Activated CD4-positive, alpha-beta memory T cell treated with anti-CD3 and anti-CD28 coated beads for 36 hours (primary cell): ENCODE results near the gene C17orf78. TPM values are rescaled to one million over a fixed set of nuclear protein-coding genes. Genes with fewer than 3 reads are reported as not detected.
"Not testable (repeated sequence)": the region's sequence is repeated elsewhere in the genome, so short reads cannot be mapped to it uniquely, and the experiment has no call there.

Experiments used
- CTCF ChIA-PET: fragments of 350-600 bp; sonication (Branson Sonifier 250); formaldehyde crosslinking; loops from one replicate; lab custom pipeline; 2021; ENCODE audit warnings: antibody characterized with exemption, inconsistent platforms; lab: Charles Lee
- POLR2A ChIA-PET: fragments of 350-600 bp; sonication (Branson Sonifier 250); formaldehyde crosslinking; loops from one replicate; lab custom pipeline; 2021; ENCODE audit warnings: antibody characterized with exemption; lab: Charles Lee
- DNase-seq: peaks from one replicate; pipeline ENCODE4 v3.0.0-alpha.2; 2020
- H3K27ac Mint-ChIP-seq: one replicate; pipeline ENCODE4 v1.8.0; 2021; ENCODE audit warnings: mixed read lengths
- H3K27me3 Mint-ChIP-seq: one replicate; pipeline ENCODE4 v1.8.0; 2021; ENCODE audit warnings: mixed read lengths
- H3K36me3 Mint-ChIP-seq: one replicate; pipeline ENCODE4 v1.8.0; 2021; ENCODE audit warnings: mixed read lengths
- H3K4me1 Mint-ChIP-seq: one replicate; pipeline ENCODE4 v1.8.0; 2021; ENCODE audit warnings: low read depth, mixed read lengths
- H3K4me3 Mint-ChIP-seq: one replicate; pipeline ENCODE4 v1.8.0; 2021; ENCODE audit warnings: mild to moderate bottlenecking, mixed read lengths
- H3K9me3 Mint-ChIP-seq: one replicate; pipeline ENCODE4 v1.8.0; 2021; ENCODE audit warnings: mixed read lengths
- intact Hi-C: fragments of 100-400 bp; cut with micrococcal nuclease; formaldehyde crosslinking; loops from one replicate; pipeline ENCODE4 v1.15.1; 2023
- total RNA-seq, 2 experiments: library from RNA; stranded (reverse); gene quantifications; one replicate each; pipeline ENCODE4 v1.2.3, GENCODE V29; 2021

Gene C17orf78
- total RNA-seq = not detected

DNA sequence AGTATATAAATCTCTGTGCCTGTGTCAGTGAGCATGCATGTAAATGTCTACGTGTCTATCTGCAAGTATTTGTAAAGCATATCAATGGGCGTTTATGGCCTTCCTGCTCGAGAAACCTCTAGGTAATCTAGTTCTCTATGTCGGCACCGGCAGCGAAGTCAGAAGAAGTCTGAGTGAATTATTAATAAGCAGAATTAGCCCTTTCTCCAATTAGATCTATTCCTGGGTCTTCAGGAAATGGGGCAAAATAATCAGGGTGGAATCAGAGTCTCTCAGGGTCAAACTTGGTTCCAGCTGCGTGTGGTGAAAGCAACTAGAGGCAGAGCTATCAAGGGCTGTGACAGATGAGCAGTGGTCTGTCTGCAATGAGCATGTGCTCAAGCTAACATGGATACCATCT, at the start of gene C17orf78:
C17orf78 (plus strand) TSS at position 280 of the 400 bp plus-strand sequence; CDS start at position 388, 108 bp downstream.
- Mint-ChIP-seq H3K9me3 (no peaks in the 10 kb centered on the region), H3K36me3 (no peaks in the 10 kb centered on the region), H3K4me3 (no peak within 1 kb of the TSS), H3K27ac (no peak within 1 kb of the TSS), H3K4me1 (peaks cover 6% of the 10 kb centered on the region), H3K27me3 (no peaks in the 10 kb centered on the region)
- DNase-seq = no peak
- POLR2A ChIA-PET = interaction anchor here (0.6 kb wide), 1 partner anchor 226 kb away, joined by 3 read pairs; no protein-coding TSS in a partner anchor
- intact Hi-C loops = loop anchor here (10.0 kb wide), 1 partner anchor 751 kb away; no protein-coding TSS in a partner anchor
- CTCF ChIA-PET = interaction anchor here (0.7 to 3.9 kb wide), 7 partner anchors 12 to 1230 kb away, joined by 4 to 41 read pairs (median 11); no protein-coding TSS in a partner anchor

DNA sequence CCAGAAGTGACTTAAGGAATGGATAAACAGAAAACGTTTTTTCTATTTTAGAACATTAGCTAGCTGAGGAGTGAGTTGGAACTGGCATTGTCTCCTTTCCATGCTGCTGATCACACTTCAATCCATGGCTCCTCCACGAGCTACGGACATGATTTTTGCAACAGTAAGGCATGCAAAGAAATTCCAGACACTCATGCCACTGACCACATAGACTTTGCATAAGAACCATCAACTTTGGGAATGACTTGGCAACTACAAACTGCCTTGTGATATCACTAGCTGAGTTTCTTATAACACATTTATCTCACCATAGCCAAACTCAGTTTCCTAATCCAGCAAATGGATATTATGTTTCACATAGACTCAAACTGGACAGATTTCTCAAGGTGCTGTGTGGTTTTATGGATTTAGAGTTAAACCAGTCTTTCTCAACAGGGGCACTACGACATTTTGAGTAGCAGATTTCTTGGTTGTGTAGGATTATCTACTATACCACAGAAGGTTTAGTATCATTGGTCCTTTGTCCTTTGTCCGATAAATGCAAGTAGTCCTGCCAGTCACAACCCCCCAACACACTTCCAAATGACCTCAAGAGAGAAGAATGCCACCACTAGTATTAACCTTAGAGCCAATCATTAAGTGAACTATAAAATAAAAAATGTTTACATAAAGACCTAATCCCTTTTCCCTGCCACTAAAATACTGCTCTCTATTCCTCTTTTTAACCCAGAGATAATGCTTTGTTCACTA, 48.3 kb upstream of the C17orf78 start:
- POLR2A ChIA-PET = no interaction called here
- Mint-ChIP-seq H3K4me3 (no peak overlapping the region), H3K9me3 (no peaks in the 10 kb centered on the region), H3K4me1 (no peaks in the 10 kb centered on the region), H3K27ac (no peak overlapping the region), H3K36me3 (peaks cover 19% of the 10 kb centered on the region), H3K27me3 (no peaks in the 10 kb centered on the region)
- CTCF ChIA-PET = no interaction called here
- intact Hi-C loops = no loop called here
- no peak for DNase-seq

DNA sequence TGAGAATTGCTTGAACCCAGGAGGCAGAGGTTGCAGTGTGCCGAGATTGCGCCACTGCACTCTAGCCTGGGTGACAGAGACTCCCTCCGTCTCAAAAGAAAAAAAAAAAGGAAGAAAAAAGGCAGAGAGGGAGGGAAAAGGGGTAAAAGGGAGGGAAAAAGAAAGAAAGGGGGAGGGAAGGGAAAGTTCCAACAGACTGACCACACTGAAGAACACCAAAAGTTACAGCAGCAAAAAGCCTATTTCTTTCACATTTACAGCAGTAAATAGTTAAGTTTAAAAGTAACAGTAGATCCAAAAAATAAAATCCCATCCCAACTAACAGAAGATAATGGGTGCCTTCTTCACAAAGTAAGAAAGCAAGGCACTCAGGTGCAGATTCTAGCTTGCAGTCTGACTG, 36.9 kb upstream of the C17orf78 start:
- Mint-ChIP-seq H3K36me3 (peaks cover 11% of the 10 kb centered on the region), H3K4me3 (no peak overlapping the region), H3K4me1 (no peaks in the 10 kb centered on the region), H3K27ac (no peak overlapping the region), H3K9me3 (no peaks in the 10 kb centered on the region), H3K27me3 (no peaks in the 10 kb centered on the region)
- DNase-seq = no peak
- intact Hi-C loops = no loop called here
- POLR2A ChIA-PET = no interaction called here
- CTCF ChIA-PET = no interaction called here

DNA sequence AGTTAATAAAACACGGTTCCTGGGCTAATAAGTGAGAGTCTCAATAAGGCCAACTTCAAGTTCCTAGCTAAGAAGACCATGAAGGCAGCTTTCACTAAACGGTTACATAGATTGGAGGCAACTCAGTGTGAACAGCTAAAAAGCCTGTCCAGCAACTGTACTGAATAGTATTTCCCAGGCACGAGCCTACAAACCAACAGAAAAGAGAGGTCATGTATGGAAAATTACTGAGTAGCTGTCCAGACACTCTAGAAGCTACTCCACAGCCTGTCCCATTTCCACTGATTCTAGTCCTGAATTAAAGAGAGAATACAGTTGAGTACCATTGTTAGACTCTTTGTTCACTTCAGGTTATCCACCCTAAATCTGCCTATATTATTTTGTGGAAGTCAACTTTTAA, 36.5 kb upstream of the C17orf78 start:
- POLR2A ChIA-PET = no interaction called here

DNA sequence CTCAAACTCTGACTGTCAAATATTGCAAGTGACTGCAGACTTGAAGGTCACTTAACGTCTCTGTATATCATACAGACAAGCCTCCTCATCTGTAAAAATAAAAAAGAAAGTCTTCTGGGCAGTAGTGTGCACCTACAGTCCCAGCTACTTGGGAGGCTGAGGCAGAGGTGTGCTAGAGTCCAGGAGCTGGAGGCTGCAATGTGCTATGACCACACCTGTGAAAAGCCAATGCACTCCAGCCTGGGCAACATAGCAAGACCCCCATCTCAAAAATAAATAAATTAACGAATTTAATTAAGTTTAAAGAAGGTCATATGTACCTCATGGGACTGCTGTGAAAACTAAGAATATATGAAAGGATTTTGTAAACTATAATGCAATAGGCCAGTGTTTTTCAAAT, 35.0 kb upstream of the C17orf78 start:
- DNase-seq = no peak
- intact Hi-C loops = no loop called here
- Mint-ChIP-seq H3K4me1 (peaks cover 13% of the 10 kb centered on the region), H3K4me3 (no peak overlapping the region), H3K36me3 (peaks cover 17% of the 10 kb centered on the region), H3K27ac (no peak overlapping the region), H3K9me3 (no peaks in the 10 kb centered on the region), H3K27me3 (no peaks in the 10 kb centered on the region)
- ChIA-PET POLR2A (no interaction called here), CTCF (no interaction called here)

More for the DNA sequence above, 36.5 kb upstream of the C17orf78 start:
- Mint-ChIP-seq H3K36me3 (peaks cover 11% of the 10 kb centered on the region), H3K4me3 (no peak overlapping the region), H3K9me3 (no peaks in the 10 kb centered on the region), H3K4me1 (no peaks in the 10 kb centered on the region), H3K27me3 (no peaks in the 10 kb centered on the region), H3K27ac (no peak overlapping the region)
- DNase-seq = no peak
- CTCF ChIA-PET = no interaction called here
- intact Hi-C loops = no loop called here

DNA sequence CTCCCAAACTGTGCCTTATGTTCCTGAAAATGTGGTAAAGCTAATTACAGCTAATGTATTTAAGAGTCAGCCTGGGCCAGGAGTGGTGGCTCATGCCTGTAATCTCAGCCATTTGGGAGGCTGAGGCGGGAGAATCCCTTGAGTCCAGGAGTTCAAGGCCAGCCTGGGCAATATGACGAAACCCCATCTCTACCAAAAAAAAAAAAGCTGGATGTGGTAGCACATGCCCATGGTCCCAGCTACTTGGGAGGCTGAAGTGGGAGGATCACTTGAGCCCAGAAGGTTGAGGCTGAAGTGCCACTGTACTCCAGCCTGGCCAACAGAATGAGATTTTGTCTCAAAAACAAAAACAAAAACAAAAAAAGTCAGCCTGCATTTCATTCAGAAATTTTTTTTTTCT, 33.2 kb upstream of the C17orf78 start:
- no peak overlapping the region for H3K27ac Mint-ChIP-seq
- no peak overlapping the region for H3K4me3 Mint-ChIP-seq
- POLR2A ChIA-PET = interaction anchor here (0.6 kb wide), 1 partner anchor 24 kb away, joined by 3 read pairs; no protein-coding TSS in a partner anchor
- no peaks in the 10 kb centered on the region for H3K27me3 Mint-ChIP-seq
- H3K9me3 Mint-ChIP-seq = no peaks in the 10 kb centered on the region
- CTCF ChIA-PET = interaction anchor here (1.4 kb wide), 1 partner anchor 31 kb away, joined by 4 read pairs; no protein-coding TSS in a partner anchor
- peaks cover 24% of the 10 kb centered on the region for H3K36me3 Mint-ChIP-seq
- no peak for DNase-seq
- peaks cover 18% of the 10 kb centered on the region for H3K4me1 Mint-ChIP-seq
- intact Hi-C loops = no loop called here

DNA sequence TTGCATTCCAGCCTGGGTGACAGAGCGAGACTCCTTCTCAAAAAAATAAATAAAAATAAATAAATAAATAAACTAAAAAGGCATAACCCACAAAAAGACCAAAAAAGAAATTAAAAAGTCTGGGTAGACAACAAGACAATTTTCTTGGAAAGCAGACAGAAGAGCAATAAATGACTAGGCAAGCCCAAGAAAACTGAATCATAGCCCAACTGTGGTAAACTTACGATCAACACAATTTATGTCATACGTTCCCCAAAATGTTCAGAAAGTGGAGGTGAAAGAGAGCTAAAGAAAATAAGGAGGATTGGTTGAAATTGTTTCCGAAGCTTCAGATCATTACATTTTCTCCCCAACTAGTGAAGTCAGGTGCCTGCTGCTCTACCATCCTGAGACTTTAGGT, 31.3 kb upstream of the C17orf78 start:
- ChIA-PET POLR2A (interaction anchor here (1.4 kb wide), 1 partner anchor 14 kb away, joined by 4 read pairs; no protein-coding TSS in a partner anchor), CTCF (interaction anchor here (1.0 to 1.5 kb wide), 3 partner anchors 12 to 54 kb away, joined by 3 to 6 read pairs (median 3); no protein-coding TSS in a partner anchor)
- no peaks in the 10 kb centered on the region for H3K27me3 Mint-ChIP-seq
- H3K4me1 Mint-ChIP-seq = peaks cover 18% of the 10 kb centered on the region
- peak overlapping the region; percentile 74 for H3K27ac Mint-ChIP-seq
- no peak for DNase-seq
- H3K9me3 Mint-ChIP-seq = no peaks in the 10 kb centered on the region
- no peak overlapping the region for H3K4me3 Mint-ChIP-seq
- intact Hi-C loops = no loop called here
- peaks cover 17% of the 10 kb centered on the region for H3K36me3 Mint-ChIP-seq

DNA sequence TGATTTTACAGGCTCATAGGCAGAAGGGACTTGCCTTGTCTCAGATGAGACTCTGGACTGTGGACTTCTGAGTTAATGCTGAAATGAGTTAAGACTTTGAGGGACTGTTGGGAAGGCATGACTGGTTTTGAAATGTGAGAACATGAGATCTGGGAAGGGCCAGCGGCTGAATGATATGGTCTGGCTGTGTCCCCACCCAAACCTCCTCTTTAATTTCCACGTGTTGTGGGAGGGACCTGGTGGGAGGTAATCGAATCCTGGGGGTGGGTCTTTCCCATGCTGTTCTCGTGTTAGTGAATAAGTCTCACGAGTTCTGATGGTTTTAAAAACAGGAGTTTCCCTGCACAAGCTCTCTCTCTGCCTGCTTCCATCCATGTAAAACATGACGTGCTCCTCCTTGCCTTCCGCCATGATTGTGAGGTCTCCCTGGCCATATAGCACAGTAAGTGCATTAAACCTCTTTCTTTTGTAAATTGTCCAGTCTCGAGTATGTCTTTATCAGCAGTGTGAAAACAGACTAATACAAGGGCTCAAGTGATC, 28.9 kb upstream of the C17orf78 start:
- intact Hi-C loops, H3K27ac Mint-ChIP-seq, H3K9me3 Mint-ChIP-seq, H3K27me3 Mint-ChIP-seq, CTCF ChIA-PET, H3K4me3 Mint-ChIP-seq, DNase-seq: not testable (repeated sequence)
- peaks cover 15% of the 10 kb centered on the region for H3K36me3 Mint-ChIP-seq
- POLR2A ChIA-PET = interaction anchor here (0.8 to 1.0 kb wide), 2 partner anchors 10 to 11 kb away, joined by 3 to 4 read pairs; no protein-coding TSS in a partner anchor
- peaks cover 18% of the 10 kb centered on the region for H3K4me1 Mint-ChIP-seq

DNA sequence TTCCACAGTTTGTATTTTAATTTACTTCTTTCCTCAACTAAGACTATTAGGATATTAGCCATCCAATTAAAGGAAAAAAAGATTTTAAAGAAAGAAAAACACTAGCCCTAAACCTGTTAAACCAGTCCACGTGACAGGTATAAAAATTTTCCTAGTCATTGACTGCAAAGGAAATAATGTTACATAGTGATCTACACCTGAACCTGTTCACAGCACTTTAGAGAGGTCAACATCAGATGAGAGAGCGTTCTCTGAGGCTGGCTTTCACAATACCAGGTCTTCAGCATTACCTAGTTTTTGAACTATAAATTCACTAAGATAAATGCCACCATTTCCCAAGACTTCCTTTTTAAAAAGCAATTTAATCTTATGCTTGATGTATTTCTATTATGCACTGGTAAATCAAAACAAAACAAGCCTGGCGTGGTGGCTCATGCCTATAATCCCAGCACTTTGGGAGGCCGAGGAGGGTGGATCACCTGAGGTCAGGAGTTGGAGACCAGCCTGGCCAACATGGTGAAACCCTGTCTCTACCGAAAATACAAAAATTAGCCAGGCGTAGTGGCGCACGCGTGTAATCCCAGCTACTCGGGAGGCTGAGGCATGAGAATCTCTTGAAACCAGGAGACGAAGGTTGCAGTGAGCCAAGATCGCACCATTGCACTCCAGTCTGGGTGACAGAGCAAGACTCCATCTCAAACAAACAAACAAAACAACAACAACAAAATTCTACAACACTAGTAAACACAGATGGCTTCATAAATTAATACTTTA, 18.8 kb upstream of the C17orf78 start:
- H3K9me3 Mint-ChIP-seq, H3K27me3 Mint-ChIP-seq, POLR2A ChIA-PET, DNase-seq, H3K27ac Mint-ChIP-seq, H3K36me3 Mint-ChIP-seq, CTCF ChIA-PET: not testable (repeated sequence)
- H3K4me3 Mint-ChIP-seq = peak overlapping the region; percentile 95
- peaks cover 23% of the 10 kb centered on the region for H3K4me1 Mint-ChIP-seq
- intact Hi-C loops = loop anchor here (5.0 kb wide), 1 partner anchor 635 kb away; no protein-coding TSS in a partner anchor

DNA sequence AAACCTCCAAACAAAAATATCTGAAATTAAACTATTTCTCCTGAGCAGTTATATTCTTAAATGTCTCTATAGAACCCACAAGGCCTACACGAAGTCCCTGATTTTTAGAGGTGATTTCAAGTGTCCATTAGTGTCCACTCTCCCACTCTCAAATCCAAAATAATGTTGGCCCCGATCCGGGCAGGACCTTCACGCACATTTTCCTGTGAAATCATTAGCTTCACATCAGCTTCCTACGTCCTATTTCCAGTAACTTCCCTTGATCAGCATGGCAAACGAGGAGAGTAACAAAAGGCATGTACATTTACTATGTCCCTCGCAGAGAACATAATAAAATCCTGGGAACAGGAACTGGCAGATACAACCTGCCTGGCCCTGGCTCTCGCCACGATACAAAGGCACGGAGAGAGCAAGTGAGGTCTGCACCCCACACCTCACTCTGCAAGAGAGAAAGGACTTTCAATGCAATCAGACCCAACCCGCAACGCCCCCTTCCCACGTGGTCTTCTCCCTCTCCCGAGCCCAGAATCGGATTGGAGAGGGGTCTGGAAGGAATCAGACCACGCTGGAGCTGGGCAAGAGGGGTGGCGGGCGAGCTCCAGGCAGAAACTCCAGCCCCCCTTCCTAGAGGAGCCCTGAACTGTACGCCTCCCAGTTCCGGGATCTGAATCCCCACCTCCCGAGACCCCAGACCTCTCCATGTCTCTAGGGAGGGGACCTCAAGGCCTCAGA, 17.5 kb upstream of the C17orf78 start:
- Mint-ChIP-seq H3K9me3 (no peaks in the 10 kb centered on the region), H3K27ac (peak overlapping the region; percentile 82), H3K36me3 (peaks cover 3% of the 10 kb centered on the region), H3K4me1 (peaks cover 23% of the 10 kb centered on the region), H3K4me3 (peak overlapping the region; percentile 95), H3K27me3 (no peaks in the 10 kb centered on the region)
- POLR2A ChIA-PET = interaction anchor here (1.0 to 1.9 kb wide), 7 partner anchors 11 to 131 kb away, joined by 3 to 10 read pairs (median 4); partner anchors contain the start of gene DUSP14
- CTCF ChIA-PET = interaction anchor here (0.7 to 2.7 kb wide), 4 partner anchors 9 to 72 kb away, joined by 3 to 39 read pairs (median 4); no protein-coding TSS in a partner anchor
- DNase-seq = peak; percentile 65
- intact Hi-C loops = loop anchor here (5.0 kb wide), 1 partner anchor 636 kb away; no protein-coding TSS in a partner anchor
